SK-N-SH treated with all-trans-retinoic acid at 6 μM for 48 hours (cell line): Measurements from ENCODE around the gene ANKS6.

ENCODE experiments used
- ATAC-seq: fragments of 200-7000 bp; cut with Tn5 transposase; 3 replicates; pipeline ENCODE4 v1.9.1; 2020; ENCODE audit warnings: mild to moderate bottlenecking, moderate library complexity
- ARNTL ChIP-seq: fragments of 450-650 bp; formaldehyde crosslinking; IDR thresholded peaks from 2 replicates; pipeline ENCODE4 v1.5.0; 2020; ENCODE audit warnings: low read depth, mild to moderate bottlenecking, moderate library complexity, borderline replicate concordance
- CREB5 ChIP-seq: fragments of 250-450 bp; sonication (Bioruptor Pico); IDR thresholded peaks from 2 replicates; pipeline ENCODE4 v1.5.1; 2020; ENCODE audit warnings: low read depth, mild to moderate bottlenecking, moderate library complexity
- CSDC2 ChIP-seq: fragments of 250-450 bp; sonication (Bioruptor Pico); IDR thresholded peaks from 2 replicates; pipeline ENCODE4 v1.5.0; 2020; ENCODE audit warnings: mild to moderate bottlenecking, moderate library complexity
- CSRNP3 ChIP-seq: fragments of 250-450 bp; sonication (Bioruptor Pico); IDR thresholded peaks from 2 replicates; pipeline ENCODE4 v1.5.1; 2021; ENCODE audit warnings: mild to moderate bottlenecking, moderate library complexity
- ESRRG ChIP-seq: fragments of 250-450 bp; sonication (Bioruptor Pico); IDR thresholded peaks from 2 replicates; pipeline ENCODE4 v1.6.1; 2021; ENCODE audit warnings: mild to moderate bottlenecking
- GLIS3 ChIP-seq: fragments of 250-450 bp; sonication (Bioruptor Pico); IDR thresholded peaks from 2 replicates; pipeline ENCODE4 v1.5.0; 2020; ENCODE audit warnings: mild to moderate bottlenecking, moderate library complexity
- ISL1 ChIP-seq: fragments of 250-450 bp; sonication (Bioruptor Pico); IDR thresholded peaks from 2 replicates; pipeline ENCODE4 v2.1.2; 2022; ENCODE audit warnings: mild to moderate bottlenecking, moderate library complexity
- OSR1 ChIP-seq: fragments of 250-450 bp; sonication (Bioruptor Pico); IDR thresholded peaks from 2 replicates; pipeline ENCODE4 v1.8.0; 2022; ENCODE audit warnings: moderate library complexity, mild to moderate bottlenecking, inconsistent platforms
- PATZ1 ChIP-seq: fragments of 250-450 bp; sonication (Bioruptor Pico); IDR thresholded peaks from 2 replicates; pipeline ENCODE4 v1.8.0; 2020; ENCODE audit warnings: mild to moderate bottlenecking, moderate library complexity, borderline replicate concordance
- POU6F1 ChIP-seq: fragments of 250-450 bp; sonication (Bioruptor Pico); IDR thresholded peaks from 2 replicates; pipeline ENCODE4 v1.8.0; 2021; ENCODE audit warnings: low read depth, mild to moderate bottlenecking, moderate library complexity, borderline replicate concordance
- PPARA ChIP-seq: fragments of 250-450 bp; sonication (Bioruptor Pico); IDR thresholded peaks from 2 replicates; pipeline ENCODE4 v1.5.0; 2020; ENCODE audit warnings: mild to moderate bottlenecking, borderline replicate concordance
- RARB ChIP-seq: fragments of 250-450 bp; sonication (Bioruptor Pico); IDR thresholded peaks from 2 replicates; pipeline ENCODE4 v1.8.0; 2021; ENCODE audit warnings: mild to moderate bottlenecking, moderate library complexity
- SNAI2 ChIP-seq: fragments of 250-450 bp; sonication (Bioruptor Pico); IDR thresholded peaks from 2 replicates; pipeline ENCODE4 v1.5.0; 2020; ENCODE audit warnings: mild to moderate bottlenecking, moderate library complexity
- TOX ChIP-seq: fragments of 250-450 bp; sonication (Bioruptor Pico); IDR thresholded peaks from 2 replicates; pipeline ENCODE4 v1.8.0; 2021; ENCODE audit warnings: mild to moderate bottlenecking, moderate library complexity, borderline replicate concordance
- TSHZ2 ChIP-seq: fragments of 250-450 bp; sonication (Bioruptor Pico); IDR thresholded peaks from 2 replicates; pipeline ENCODE4 v1.5.0; 2020; ENCODE audit warnings: mild to moderate bottlenecking, moderate library complexity
- ZC3H10 ChIP-seq: fragments of 250-450 bp; sonication (Bioruptor Pico); IDR thresholded peaks from 2 replicates; pipeline ENCODE4 v1.5.1; 2021; ENCODE audit warnings: mild to moderate bottlenecking, moderate library complexity
- ZFP30 ChIP-seq: fragments of 450-650 bp; formaldehyde crosslinking; IDR thresholded peaks from 2 replicates; pipeline ENCODE4 v1.5.0; 2022; ENCODE audit warnings: mild to moderate bottlenecking, moderate library complexity
- ZNF565 ChIP-seq: fragments of 450-650 bp; formaldehyde crosslinking; conservative IDR thresholded peaks from 2 replicates; pipeline ENCODE4 v1.5.0; 2020; ENCODE audit warnings: low read depth, mild to moderate bottlenecking, moderate library complexity
- ZNF70 ChIP-seq: fragments of 450-650 bp; formaldehyde crosslinking; IDR thresholded peaks from 2 replicates; pipeline ENCODE4 v1.5.0; 2020; ENCODE audit warnings: mild to moderate bottlenecking, moderate library complexity
- ZNF8 ChIP-seq: fragments of 450-650 bp; formaldehyde crosslinking; IDR thresholded peaks from 2 replicates; pipeline ENCODE4 v1.5.0; 2020; ENCODE audit warnings: mild to moderate bottlenecking, moderate library complexity

Gene ANKS6

GRCh38 chr9:98743818-98744611, 52.3 kb downstream of the ANKS6 start:
- no peak for ATAC-seq
- no peak for TF ChIP-seq CSRNP3 (CRISPR knock-in tag)
- TF ChIP-seq PPARA, result no peak
- TF ChIP-seq ISL1, result no peak
- TF ChIP-seq CSDC2, result no peak
- no peak for TF ChIP-seq RARB
- TF ChIP-seq OSR1 (CRISPR knock-in tag), result no peak
- TF ChIP-seq ESRRG (CRISPR knock-in tag), result no peak
- no peak for TF ChIP-seq ZNF70 (CRISPR knock-in tag)

- no peak for TF ChIP-seq TSHZ2
- no peak for TF ChIP-seq CSRNP3 (CRISPR knock-in tag)
- TF ChIP-seq TOX (CRISPR knock-in tag), result no peak
- TF ChIP-seq PATZ1, result no peak
- TF ChIP-seq GLIS3 (CRISPR knock-in tag), result no peak
- TF ChIP-seq ARNTL (CRISPR knock-in tag), result no peak
- no peak for TF ChIP-seq ZNF8 (CRISPR knock-in tag)
- no peak for TF ChIP-seq SNAI2 (CRISPR knock-in tag)
- no peak for TF ChIP-seq ZC3H10 (CRISPR knock-in tag)
- no peak for TF ChIP-seq ISL1
- TF ChIP-seq POU6F1 (CRISPR knock-in tag), result no peak
- no peak for TF ChIP-seq ZNF565
- TF ChIP-seq OSR1 (CRISPR knock-in tag), result no peak
- no peak for ATAC-seq
These were observed 53.0 kb downstream of the ANKS6 start for GRCh38 chr9:98743329-98743728.

- TF ChIP-seq CREB5, result no peak
- no peak for TF ChIP-seq GLIS3 (CRISPR knock-in tag)
- TF ChIP-seq PATZ1, result no peak
- TF ChIP-seq ZNF565, result no peak
- TF ChIP-seq TOX (CRISPR knock-in tag), result no peak
- TF ChIP-seq CSRNP3 (CRISPR knock-in tag), result no peak
- TF ChIP-seq OSR1 (CRISPR knock-in tag), result no peak
- no peak for TF ChIP-seq ZFP30 (CRISPR knock-in tag)
- TF ChIP-seq RARB, result no peak
- ATAC-seq, result peak; percentile 58
These were observed 53.8 kb downstream of the ANKS6 start for GRCh38 chr9:98742325-98743280.
